IMR-90 (cell line): Measurements from ENCODE around the gene PSMA7. TPM values are rescaled to one million over a fixed set of nuclear protein-coding genes. Genes with fewer than 3 reads are reported as not detected.

ENCODE experiments used
- ATAC-seq: fragments of 200-7000 bp; cut with Tn5 transposase; 2 replicates; pipeline ENCODE4 v1.9.1; 2020; ENCODE audit warnings: low read depth, mild to moderate bottlenecking, moderate library complexity
- BruUV-seq: library from RNA; stranded (reverse); fragments of 400-500 nt; replicated peaks from 2 replicates; lab custom pipeline; 2021; lab: Mats Ljungman, UMichigan
- CTCF ChIA-PET: fragments of 300-600 bp; formaldehyde crosslinking; extraction: SDS; loops from one replicate; lab custom pipeline; 2021; ENCODE audit warnings: antibody characterized with exemption; lab: Yijun Ruan, JAX
- POLR2A ChIA-PET: fragments of 300-600 bp; sonication (Branson Sonifier 250); formaldehyde crosslinking; loops from one replicate; lab custom pipeline; 2022; ENCODE audit warnings: antibody characterized with exemption; ENCODE audit not compliant: unreplicated experiment; lab: Charles Lee
- DNase-seq: peaks from one replicate; pipeline ENCODE4 v3.0.0; 2013
- H2AFZ ChIP-seq: replicated peaks from 2 replicates; pipeline ENCODE3; 2013; ENCODE audit warnings: low read length, mild to moderate bottlenecking; ENCODE audit not compliant: poor library complexity
- H2AK5ac ChIP-seq: 2 replicates; pipeline ENCODE4 v1.6.1; 2013; ENCODE audit warnings: low read depth, low read length, inconsistent platforms
- H2AK9ac ChIP-seq: replicated peaks from 2 replicates; pipeline ENCODE3; 2013; ENCODE audit warnings: mild to moderate bottlenecking, low read depth, low read length, moderate library complexity; ENCODE audit not compliant: poor library complexity
- H2BK120ac ChIP-seq: 2 replicates; pipeline ENCODE4 v1.6.1; 2013; ENCODE audit warnings: low read depth, low read length, inconsistent platforms
- H2BK15ac ChIP-seq: 3 replicates; pipeline ENCODE4 v1.6.1; 2013; ENCODE audit warnings: low read depth, low read length, inconsistent platforms
- H2BK20ac ChIP-seq: 2 replicates; pipeline ENCODE4 v1.6.1; 2013; ENCODE audit warnings: low read depth, mild to moderate bottlenecking, inconsistent platforms, low read length, moderate library complexity
- H2BK5ac ChIP-seq: 2 replicates; pipeline ENCODE4 v1.6.1; 2013; ENCODE audit warnings: mild to moderate bottlenecking, low read depth, low read length, inconsistent platforms; ENCODE audit not compliant: poor library complexity, severe bottlenecking
- H3K14ac ChIP-seq: replicated peaks from 2 replicates; pipeline ENCODE4 v1.6.1; 2013; ENCODE audit warnings: low read depth, low read length, inconsistent platforms
- H3K18ac ChIP-seq: 2 replicates; pipeline ENCODE4 v1.6.1; 2013; ENCODE audit warnings: low read depth, low read length, control low read depth
- H3K23ac ChIP-seq: 2 replicates; pipeline ENCODE4 v1.6.1; 2013; ENCODE audit warnings: low read depth, low read length, inconsistent platforms
- H3K27ac ChIP-seq: 2 replicates; pipeline ENCODE4 v1.5.1; 2013; ENCODE audit warnings: mild to moderate bottlenecking, control low read depth, low read length; ENCODE audit not compliant: insufficient read depth
- H3K27me3 ChIP-seq: 2 replicates; pipeline ENCODE4 v1.6.1; 2013; ENCODE audit warnings: low read length; ENCODE audit not compliant: control insufficient read depth, insufficient read depth
- H3K36me3 ChIP-seq: 2 replicates; pipeline ENCODE4 v1.6.1; 2013; ENCODE audit warnings: low read length, mixed read lengths; ENCODE audit not compliant: control insufficient read depth, insufficient read depth
- H3K4ac ChIP-seq: 2 replicates; pipeline ENCODE4 v1.6.1; 2013; ENCODE audit warnings: low read depth, low read length, inconsistent platforms
- H3K4me1 ChIP-seq: 2 replicates; pipeline ENCODE4 v1.6.1; 2013; ENCODE audit warnings: low read length, mixed read lengths; ENCODE audit not compliant: control insufficient read depth, insufficient read depth
- H3K4me2 ChIP-seq: 2 replicates; pipeline ENCODE4 v1.6.1; 2013; ENCODE audit warnings: low read depth, mild to moderate bottlenecking, control low read depth, low read length, moderate library complexity
- H3K4me3 ChIP-seq: 2 replicates; pipeline ENCODE4 v1.5.1; 2013; ENCODE audit warnings: low read depth, mild to moderate bottlenecking, control low read depth, low read length, moderate library complexity; ENCODE audit not compliant: insufficient read depth
- H3K56ac ChIP-seq: 2 replicates; pipeline ENCODE4 v1.6.1; 2013; ENCODE audit warnings: low read length, inconsistent platforms; ENCODE audit not compliant: insufficient read depth; ENCODE audit errors: extremely low read depth
- H3K79me1 ChIP-seq, 2 experiments: 2 replicates each; pipeline ENCODE4 v1.6.1; 2013; ENCODE audit warnings: low read length in 2 of 2, inconsistent platforms in 1 of 2, low read depth in 1 of 2
- H3K9ac ChIP-seq: 2 replicates; pipeline ENCODE4 v1.6.1; 2013; ENCODE audit warnings: low read depth, low read length, control low read depth
- H3K9me1 ChIP-seq: 2 replicates; pipeline ENCODE4 v1.6.1; 2013; ENCODE audit warnings: low read length, inconsistent platforms; ENCODE audit not compliant: insufficient read depth
- H3K9me3 ChIP-seq: 2 replicates; pipeline ENCODE4 v1.6.1; 2013; ENCODE audit warnings: low read length; ENCODE audit not compliant: control insufficient read depth, insufficient read depth
- H4K20me1 ChIP-seq: 2 replicates; pipeline ENCODE4 v1.6.1; 2013; ENCODE audit warnings: low read length, inconsistent platforms; ENCODE audit not compliant: insufficient read depth
- H4K5ac ChIP-seq: 2 replicates; pipeline ENCODE4 v1.6.1; 2013; ENCODE audit warnings: mild to moderate bottlenecking, low read depth, low read length, control low read depth
- H4K8ac ChIP-seq, 2 experiments: 2 replicates each; pipeline ENCODE4 v1.6.1; 2013; ENCODE audit warnings: low read depth in 2 of 2, low read length in 2 of 2, control low read depth in 1 of 2, inconsistent platforms in 1 of 2
- H4K91ac ChIP-seq: 2 replicates; pipeline ENCODE4 v1.6.1; 2013; ENCODE audit warnings: low read depth, low read length, inconsistent platforms; ENCODE audit not compliant: insufficient read depth
- BHLHE40 ChIP-seq: fragments of 150-350 bp; IDR thresholded peaks from 2 replicates; pipeline ENCODE4 v1.6.1; 2016; ENCODE audit warnings: mild to moderate bottlenecking, low read depth, low read length
- CHD1 ChIP-seq: IDR thresholded peaks from 2 replicates; pipeline ENCODE4 v1.6.1; 2012; ENCODE audit warnings: low read depth, low read length, improper control_type of control experiment
- FOS ChIP-seq: fragments of 150-350 bp; IDR thresholded peaks from 2 replicates; pipeline ENCODE4 v1.6.1; 2016; ENCODE audit warnings: low read depth, low read length
- MAFK ChIP-seq: IDR thresholded peaks from 2 replicates; pipeline ENCODE4 v1.6.1; 2012; ENCODE audit warnings: low read depth, low read length, improper control_type of control experiment
- MAZ ChIP-seq: IDR thresholded peaks from 2 replicates; pipeline ENCODE4 v1.6.1; 2012; ENCODE audit warnings: low read depth, mild to moderate bottlenecking, low read length, improper control_type of control experiment, moderate library complexity, borderline replicate concordance
- MXI1 ChIP-seq: IDR thresholded peaks from 2 replicates; pipeline ENCODE4 v1.6.1; 2012; ENCODE audit warnings: low read depth, mild to moderate bottlenecking, low read length, moderate library complexity, borderline replicate concordance
- NFE2L2 ChIP-seq: fragments of 150-350 bp; IDR thresholded peaks from 2 replicates; pipeline ENCODE4 v1.6.1; 2016; ENCODE audit warnings: low read depth, mild to moderate bottlenecking, low read length
- POLR2A ChIP-seq: IDR thresholded peaks from 2 replicates; pipeline ENCODE4 v1.6.1; 2012; ENCODE audit warnings: mild to moderate bottlenecking, low read depth, low read length
- RAD21 ChIP-seq: IDR thresholded peaks from 2 replicates; pipeline ENCODE4 v1.6.1; 2012; ENCODE audit warnings: low read length, improper control_type of control experiment
- RCOR1 ChIP-seq: IDR thresholded peaks from 2 replicates; pipeline ENCODE4 v1.6.1; 2012; ENCODE audit warnings: mild to moderate bottlenecking, low read length, improper control_type of control experiment; ENCODE audit not compliant: insufficient replicate concordance
- SMC3 ChIP-seq: fragments of 150-350 bp; IDR thresholded peaks from 2 replicates; pipeline ENCODE4 v1.6.1; 2016; ENCODE audit warnings: low read depth, mild to moderate bottlenecking, antibody characterized with exemption, low read length, moderate library complexity
- WGBS, 2 experiments: methylation state at CpG; one replicate each; pipeline versions ENCODE4 v1.1.5 to v1.1.7; 2013; ENCODE audit warnings: missing lambda C conversion rate in 2 of 2; ENCODE audit not compliant: insufficient read length in 1 of 2; ENCODE audit errors: extremely low coverage in 2 of 2; 5-methylcytosine and 5-hydroxymethylcytosine counted together
- dilution Hi-C: fragments of 300-500 bp; cut with HindIII; formaldehyde crosslinking; loops from one replicate; pipeline ENCODE4 v1.14.3; 2018; ENCODE audit warnings: low sequenced_read_pairs; ENCODE audit not compliant: unreplicated experiment
- in situ Hi-C: fragments of 300-500 bp; cut with MboI; formaldehyde crosslinking; loops from 3 replicates; pipeline ENCODE4 v1.14.3; 2019; ENCODE audit warnings: low sequenced_read_pairs, inconsistent platforms, mixed read lengths
- intact Hi-C: fragments of 100-400 bp; cut with micrococcal nuclease; formaldehyde crosslinking; loops from 2 replicates; pipeline ENCODE4 v1.10.0; 2022
- polyA plus RNA-seq, 3 experiments: library from polyadenylated mRNA; depleted of rRNA; stranded (reverse); fragments of >200 nt; gene quantifications; 2 replicates each; pipeline ENCODE4 v1.2.3, GENCODE V29; 2012; ENCODE audit warnings: low replicate concordance in 1 of 3
- total RNA-seq: library from RNA; depleted of rRNA; stranded (reverse); fragments of >200 nt; gene quantifications from 2 replicates; pipeline ENCODE4 v1.2.3, GENCODE V29; 2012
- TF ChIP-seq, protein P1 (sequence below): fragments of 150-350 bp; IDR thresholded peaks from 2 replicates; pipeline ENCODE4 v1.6.1; 2016; ENCODE audit warnings: low read depth, mild to moderate bottlenecking, low read length, moderate library complexity, borderline replicate concordance

The PSMA7 gene
- total and polyA plus RNA-seq, 2 of the 4 experiments (the other 2 are of a cell fraction) = 417 to 458 TPM

DNA sequence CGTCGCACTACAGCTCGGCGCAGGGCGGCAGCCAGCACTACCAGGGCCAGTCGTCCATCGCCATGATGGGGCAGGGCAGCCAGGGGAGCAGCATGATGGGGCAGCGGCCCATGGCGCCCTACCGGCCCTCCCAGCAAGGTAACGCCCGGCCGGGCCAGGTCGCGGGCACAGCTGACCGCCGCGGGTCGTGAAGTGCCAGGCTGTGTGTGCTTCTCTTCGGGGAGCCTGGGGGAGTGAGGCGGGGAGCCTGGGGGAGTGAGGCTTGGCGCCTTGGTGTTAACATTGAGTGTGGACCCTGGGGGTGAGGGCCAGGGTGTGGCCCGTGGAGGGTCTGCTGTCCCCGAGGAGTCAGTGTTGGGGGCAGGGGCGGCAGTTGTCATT lies 20.3 kb upstream of the PSMA7 start:
- in situ Hi-C loops (no loop called here), intact Hi-C loops (no loop called here), dilution Hi-C loops (no loop called here)
- H3K27ac ChIP-seq = no peak overlapping the region
- no peak overlapping the region for H4K5ac ChIP-seq
- H3K79me1 ChIP-seq = peaks cover 8 to 37% of the 10 kb centered on the region in 2 experiments
- peaks cover 59% of the 10 kb centered on the region for H3K36me3 ChIP-seq
- H2BK5ac ChIP-seq = no peak overlapping the region
- no peak overlapping the region for H3K23ac ChIP-seq
- no peak overlapping the region for H2AFZ ChIP-seq
- DNase-seq = no peak
- H4K8ac ChIP-seq = no peak overlapping the region
- H3K18ac ChIP-seq = no peak overlapping the region
- ChIA-PET CTCF (no interaction called here), POLR2A (no interaction called here)
- H3K4me2 ChIP-seq = no peak overlapping the region
- no peak overlapping the region for H2BK15ac ChIP-seq
- H3K56ac ChIP-seq = no peak overlapping the region
- no peak overlapping the region for H2AK9ac ChIP-seq
- BruUV-seq = no TSS peak
- no peak for ATAC-seq
- no peak overlapping the region for H3K14ac ChIP-seq
- H3K4ac ChIP-seq = no peak overlapping the region
- no peak overlapping the region for H3K9ac ChIP-seq
- H4K20me1 ChIP-seq = peaks cover 17% of the 10 kb centered on the region
- TF ChIP-seq, protein P1, sequence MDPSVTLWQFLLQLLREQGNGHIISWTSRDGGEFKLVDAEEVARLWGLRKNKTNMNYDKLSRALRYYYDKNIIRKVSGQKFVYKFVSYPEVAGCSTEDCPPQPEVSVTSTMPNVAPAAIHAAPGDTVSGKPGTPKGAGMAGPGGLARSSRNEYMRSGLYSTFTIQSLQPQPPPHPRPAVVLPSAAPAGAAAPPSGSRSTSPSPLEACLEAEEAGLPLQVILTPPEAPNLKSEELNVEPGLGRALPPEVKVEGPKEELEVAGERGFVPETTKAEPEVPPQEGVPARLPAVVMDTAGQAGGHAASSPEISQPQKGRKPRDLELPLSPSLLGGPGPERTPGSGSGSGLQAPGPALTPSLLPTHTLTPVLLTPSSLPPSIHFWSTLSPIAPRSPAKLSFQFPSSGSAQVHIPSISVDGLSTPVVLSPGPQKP = no peak
- TF ChIP-seq BHLHE40 = no peak
- TF ChIP-seq MXI1 = no peak
- no peak for TF ChIP-seq SMC3
- TF ChIP-seq RCOR1 = no peak
- no peak for TF ChIP-seq MAZ
- no peak for TF ChIP-seq MAFK
- TF ChIP-seq CHD1 = no peak
- TF ChIP-seq NFE2L2 = no peak
- no peak for TF ChIP-seq POLR2A
- no peak for TF ChIP-seq FOS
- TF ChIP-seq RAD21 = no peak
- H3K9me1 ChIP-seq = peaks cover 16% of the 10 kb centered on the region; the same call in 1 of the 2 replicates
- no peaks in the 10 kb centered on the region for H3K9me3 ChIP-seq
- H3K27me3 ChIP-seq = no peaks in the 10 kb centered on the region
- 90% methylated on average over 12 of the region's 25 CpGs; no CpG with 5 or more reads in 1 of the 2 experiments for WGBS, 2 experiments
- no peak overlapping the region for H2AK5ac ChIP-seq
- H3K4me1 ChIP-seq = peaks cover 7% of the 10 kb centered on the region
- H2BK120ac ChIP-seq = no peak overlapping the region
- H2BK20ac ChIP-seq = no peak overlapping the region
- H3K4me3 ChIP-seq = no peak overlapping the region
- no peak overlapping the region for H4K91ac ChIP-seq
